HG02938 (cell line): Measurements from ENCODE around the gene TMSB4X.
"Not testable (repeated sequence)": the region's sequence is repeated elsewhere in the genome, so short reads cannot be mapped to it uniquely, and the experiment has no call there.

Experiments
- ATAC-seq: cut with Tn5 transposase; IDR thresholded peaks from one replicate; pipeline ENCODE4 v1.9.1; 2021; ENCODE audit warnings: mild to moderate bottlenecking, moderate library complexity; ENCODE audit not compliant: unreplicated experiment

TMSB4X gene

DNA sequence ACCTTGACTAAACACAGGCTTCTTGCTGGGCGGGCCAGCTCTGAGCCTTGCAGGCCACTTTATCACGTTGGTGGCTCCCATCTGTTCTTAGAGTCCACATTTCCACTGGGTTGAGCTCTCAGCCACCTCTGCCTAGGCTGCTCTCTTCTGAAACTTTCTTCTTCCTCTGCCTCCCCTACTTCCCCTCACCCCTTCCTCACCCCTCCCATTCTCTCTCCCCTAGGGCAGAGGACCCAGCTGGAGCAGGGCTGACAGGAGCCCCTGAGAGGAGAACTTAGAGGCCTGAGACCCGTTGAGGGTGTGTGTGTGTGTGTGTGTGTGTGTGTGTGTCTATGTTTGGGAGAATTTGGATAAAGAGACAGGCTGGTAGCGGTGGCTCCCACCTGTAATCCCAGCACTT, 19.9 kb upstream of the TMSB4X start:
- no peak for ATAC-seq

DNA sequence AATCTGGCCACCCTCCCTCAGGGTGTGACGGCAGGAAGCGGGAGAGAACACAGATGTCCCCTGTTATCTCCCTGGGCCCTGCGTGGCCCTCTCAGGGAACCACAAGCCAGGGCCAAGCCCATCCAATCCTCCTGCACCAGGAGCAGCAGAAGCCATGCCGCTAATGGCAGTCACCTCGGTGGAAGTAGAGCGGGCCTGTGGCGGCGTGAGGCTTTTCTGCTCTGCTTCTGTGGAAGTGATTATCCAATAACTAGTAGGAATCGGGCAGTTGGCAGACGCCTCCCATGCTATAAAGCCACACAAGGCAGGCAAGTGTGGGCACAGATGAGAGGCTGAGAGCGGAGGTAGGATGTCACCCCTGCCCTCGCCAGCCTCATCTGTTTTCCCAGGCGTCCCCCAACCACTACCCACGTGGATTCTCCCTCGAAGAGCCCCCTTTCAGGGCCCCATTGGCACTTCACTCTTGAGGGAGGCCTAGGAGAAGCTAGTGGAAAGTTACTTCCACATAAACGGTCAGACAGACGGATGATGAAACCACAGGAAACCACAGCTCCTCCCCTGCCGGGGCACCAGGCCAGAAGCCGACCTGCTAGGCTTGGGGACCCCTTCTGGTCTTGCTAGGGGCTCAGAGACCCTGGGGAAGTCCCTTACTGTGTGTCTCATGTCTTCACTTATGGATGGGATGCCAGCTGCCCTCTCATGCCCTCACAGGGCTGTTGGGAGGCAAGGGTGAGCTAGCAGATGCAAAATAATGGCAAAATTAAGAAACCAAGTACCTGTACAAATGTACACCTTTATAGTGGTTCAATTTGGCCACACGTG, 18.8 kb upstream of the TMSB4X start:
- peak; percentile 33 for ATAC-seq

DNA sequence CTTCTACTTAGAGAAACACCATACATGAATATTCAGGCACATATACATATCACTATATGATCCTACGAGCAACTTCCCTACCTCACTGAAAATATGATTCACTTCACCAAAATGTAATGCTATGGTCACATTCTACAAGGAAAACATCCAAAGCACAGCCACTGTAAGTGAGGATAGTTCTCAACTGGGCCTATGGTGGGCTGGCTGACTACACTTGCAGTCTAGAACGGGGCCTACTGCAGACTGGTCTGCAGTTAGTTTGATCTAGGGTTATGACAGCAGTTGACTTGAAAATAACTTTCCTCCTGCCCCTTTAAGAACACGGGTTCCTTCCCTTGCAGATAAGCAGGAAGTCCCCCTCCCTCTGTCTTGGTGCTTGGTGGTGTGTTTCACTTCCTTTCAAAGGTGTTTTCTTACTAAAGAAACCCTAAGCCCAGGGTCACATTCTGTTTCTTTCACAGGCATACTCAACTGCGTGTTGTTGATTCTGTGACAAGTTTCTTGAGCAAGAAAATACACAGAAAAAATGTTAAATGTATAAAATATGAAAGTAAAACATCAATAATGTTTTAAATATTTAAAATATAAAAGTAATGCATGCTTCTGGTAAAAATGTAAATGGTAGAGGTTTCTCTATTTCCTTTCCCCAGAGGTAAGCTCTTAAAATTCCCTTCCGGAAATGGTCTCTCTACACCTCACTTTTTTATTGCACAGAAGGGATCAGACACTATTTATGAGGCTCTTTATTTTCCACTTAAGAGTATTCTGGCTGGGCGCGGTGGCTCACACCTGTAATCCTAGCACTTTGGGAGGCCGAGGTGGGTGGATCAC, 18.0 kb upstream of the TMSB4X start:
- ATAC-seq, result peak; percentile 80

DNA sequence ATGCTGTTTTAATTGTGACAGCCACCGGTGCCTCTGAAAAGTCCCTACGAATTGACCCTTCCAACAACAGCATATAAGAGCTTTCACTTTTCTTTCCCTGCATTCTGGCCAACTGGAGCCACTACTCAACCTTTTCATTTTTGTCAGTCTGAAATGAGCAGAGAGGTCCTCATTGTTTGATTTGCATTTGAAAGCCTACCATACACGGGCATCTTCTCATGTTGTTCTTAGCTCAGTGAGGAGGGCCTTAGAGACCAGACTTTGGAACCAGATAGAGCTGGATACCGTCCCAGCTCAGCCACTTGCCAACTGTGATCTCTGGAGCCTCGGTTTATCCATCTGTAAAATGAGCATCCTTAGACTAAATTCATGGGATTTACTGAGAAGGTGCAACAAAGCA, 16.9 kb upstream of the TMSB4X start:
- no peak for ATAC-seq

DNA sequence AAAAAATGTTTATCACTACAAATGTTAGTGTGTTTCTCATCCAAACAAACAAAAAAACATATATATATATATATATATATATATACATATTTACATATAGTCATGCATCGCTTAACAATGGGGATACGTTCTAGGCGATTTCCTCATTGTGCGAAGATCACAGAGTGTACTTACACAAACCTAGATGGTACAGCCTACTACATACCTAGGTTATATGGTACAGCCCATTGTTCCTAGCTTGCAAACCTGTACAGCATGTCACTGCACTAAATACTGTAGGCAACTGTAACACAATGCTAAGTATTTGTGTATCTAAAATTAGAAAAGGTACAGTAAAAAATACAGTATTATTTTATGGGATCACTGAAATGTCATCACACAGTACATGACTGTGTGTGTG, 16.4 kb upstream of the TMSB4X start:
- ATAC-seq, result no peak

DNA sequence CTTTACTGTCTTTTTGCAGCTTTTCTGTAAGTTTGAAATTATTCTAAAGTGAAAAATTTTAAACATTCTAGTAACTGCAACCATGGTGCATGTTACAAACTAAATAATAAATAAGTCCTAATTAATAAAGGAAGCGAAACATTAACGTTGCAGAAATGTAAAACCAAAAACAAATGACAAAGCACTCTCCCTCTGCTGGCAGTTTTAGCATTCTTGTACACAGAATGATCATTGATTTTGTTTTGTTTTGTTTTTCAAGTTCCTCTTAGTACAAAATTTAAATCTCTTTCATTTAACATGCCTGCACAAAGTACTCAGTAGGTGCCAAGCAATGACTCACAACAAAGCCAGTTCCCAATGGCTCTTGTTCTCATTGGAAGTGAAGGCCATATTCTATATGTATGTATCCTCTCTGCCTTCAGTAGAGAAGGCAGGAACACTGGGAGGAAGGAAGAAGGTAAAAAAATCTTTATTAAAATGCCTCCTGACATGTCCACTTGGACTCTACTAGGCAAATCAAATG, 13.7 kb upstream of the TMSB4X start:
- ATAC-seq, result no peak

DNA sequence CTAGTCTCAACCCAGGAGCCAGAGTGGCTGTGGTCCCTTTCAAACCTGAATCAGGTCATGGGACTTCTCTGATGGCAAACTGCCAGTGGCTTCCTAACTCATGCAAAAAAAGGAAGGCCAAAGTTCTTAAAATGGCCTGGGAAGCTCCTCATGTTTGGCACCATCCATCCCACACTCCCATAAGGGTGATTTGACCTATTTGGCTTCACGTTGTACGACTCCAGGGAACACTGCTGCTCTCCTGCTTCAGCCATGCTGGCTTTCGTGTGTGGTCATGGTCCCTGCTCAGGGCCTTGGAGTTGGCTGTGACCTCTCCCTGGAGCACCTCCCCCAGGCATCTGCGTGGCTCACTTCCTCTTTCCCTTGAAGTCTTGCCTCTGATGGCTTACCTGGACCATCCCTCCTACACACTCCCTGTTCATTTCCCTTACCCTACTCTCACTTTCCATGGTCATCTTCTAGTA, 12.8 kb upstream of the TMSB4X start:
- ATAC-seq, result no peak

DNA sequence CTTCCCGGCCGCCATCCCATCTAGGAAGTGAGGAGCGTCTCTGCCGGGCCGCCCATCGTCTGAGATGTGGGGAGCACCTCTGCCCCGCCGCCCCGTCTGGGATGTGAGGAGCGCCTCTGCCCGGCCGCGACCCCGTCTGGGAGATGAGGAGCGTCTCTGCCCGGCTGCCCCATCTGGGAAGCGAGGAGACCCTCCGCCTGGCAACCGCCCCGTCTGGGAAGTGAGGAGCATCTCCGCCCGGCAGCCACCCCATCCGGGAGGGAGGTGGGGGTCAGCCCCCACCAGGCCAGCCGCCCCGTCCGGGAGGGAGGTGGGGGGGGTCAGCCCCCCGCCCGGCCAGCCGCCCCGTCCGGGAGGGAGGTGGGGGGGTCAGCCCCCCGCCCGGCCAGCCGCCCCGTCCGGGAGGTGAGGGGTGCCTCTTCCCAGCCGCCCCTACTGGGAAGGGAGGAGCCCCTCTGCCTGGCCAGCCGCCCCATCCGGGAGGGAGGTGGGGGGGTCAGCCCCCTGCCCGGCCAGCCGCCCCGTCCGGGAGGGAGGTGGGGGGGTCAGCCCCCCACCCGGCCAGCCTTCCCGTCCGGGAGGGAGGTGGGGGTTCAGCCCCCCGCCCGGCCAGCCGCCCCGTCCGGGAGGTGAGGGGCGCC, 11.6 kb upstream of the TMSB4X start:
- not testable (repeated sequence) for ATAC-seq

DNA sequence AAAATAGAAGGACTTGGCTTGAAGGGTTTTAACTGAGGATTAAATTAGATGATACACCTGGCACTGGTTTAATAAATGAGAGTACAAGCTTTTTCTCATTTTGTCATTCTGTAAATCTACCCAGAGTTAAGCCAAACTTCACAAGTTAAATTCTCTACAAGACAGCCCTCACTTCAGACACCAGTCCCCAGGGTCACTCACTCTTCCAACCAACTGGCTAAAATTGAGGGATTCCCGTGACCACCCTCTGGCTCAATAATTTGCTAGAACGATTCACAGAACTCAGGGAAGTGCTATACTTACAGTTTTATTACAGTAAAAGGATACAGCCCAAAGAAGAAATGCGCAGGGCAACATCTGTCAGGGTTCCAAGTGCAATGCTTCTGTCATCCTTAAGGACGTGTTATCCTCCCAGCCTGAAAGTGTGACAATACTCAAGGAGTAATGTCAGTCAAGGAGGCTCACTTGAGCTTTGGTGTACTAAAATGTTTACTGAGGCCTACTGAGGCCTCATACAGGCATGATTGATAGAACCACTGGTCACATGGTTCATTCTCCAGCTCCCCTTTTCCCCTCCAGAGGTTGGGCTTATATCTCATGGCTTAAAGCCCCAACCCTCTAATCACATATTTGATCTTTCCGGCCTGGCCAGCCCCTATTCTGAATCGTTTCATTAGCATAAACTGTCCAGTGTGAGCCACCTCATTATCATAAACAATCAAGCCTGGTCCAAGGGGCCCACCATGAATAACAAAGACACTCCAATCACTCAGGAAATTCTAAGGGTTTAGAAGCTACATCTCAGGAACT, 9.6 kb upstream of the TMSB4X start:
- ATAC-seq, result no peak

DNA sequence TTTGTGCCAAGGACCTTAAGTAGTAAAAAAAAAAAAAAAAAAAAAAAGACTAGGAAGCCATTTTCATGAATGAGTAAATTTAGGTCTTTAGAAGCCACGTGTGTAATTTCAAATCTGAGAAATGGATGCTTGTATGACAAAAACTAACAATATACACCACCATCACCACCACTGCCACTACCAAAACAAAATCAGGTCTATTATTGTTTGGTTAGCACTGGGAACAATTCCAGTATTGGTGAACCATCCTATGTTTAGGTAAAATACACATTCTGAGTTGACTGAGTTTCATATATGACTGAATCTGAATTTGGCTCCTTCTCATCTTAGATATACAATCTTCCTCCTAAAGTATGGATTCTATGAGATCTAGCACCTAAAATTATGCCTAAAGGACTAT, 8.8 kb upstream of the TMSB4X start:
- no peak for ATAC-seq

DNA sequence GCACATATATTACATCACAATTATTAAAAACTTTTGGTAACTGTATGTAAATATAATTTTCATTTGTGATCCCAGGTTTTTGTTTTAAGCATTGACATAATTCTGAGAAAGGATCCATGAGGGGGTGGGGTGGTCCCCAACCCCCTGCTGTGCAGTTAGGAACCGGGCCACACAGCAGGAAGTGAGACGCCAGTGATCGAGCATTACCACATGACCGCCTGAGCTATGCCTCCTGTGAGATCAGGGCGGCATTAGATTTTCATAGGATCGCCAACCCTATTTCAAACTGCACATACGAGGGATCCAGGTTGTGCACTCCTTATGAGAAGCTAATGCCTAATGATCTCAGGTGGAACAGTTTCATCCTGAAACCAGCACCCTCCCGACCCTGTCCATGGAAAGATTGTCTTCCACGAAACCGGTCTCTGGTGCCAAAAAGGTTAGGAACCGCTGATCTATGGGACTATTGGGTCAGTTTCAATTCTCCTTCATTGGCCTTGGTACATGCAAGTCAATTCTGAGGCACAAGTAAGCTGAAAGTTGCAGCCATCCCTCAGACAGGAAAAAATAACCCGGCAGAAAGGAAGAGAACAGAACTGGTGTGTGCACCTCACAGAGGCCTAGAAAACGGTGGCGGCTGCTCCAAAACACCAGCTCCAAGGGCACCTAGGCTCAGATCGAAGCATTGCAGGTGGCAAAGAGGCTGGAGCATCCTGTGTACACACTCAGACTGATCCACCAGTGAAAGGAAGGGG, 7.0 kb upstream of the TMSB4X start:
- no peak for ATAC-seq

DNA sequence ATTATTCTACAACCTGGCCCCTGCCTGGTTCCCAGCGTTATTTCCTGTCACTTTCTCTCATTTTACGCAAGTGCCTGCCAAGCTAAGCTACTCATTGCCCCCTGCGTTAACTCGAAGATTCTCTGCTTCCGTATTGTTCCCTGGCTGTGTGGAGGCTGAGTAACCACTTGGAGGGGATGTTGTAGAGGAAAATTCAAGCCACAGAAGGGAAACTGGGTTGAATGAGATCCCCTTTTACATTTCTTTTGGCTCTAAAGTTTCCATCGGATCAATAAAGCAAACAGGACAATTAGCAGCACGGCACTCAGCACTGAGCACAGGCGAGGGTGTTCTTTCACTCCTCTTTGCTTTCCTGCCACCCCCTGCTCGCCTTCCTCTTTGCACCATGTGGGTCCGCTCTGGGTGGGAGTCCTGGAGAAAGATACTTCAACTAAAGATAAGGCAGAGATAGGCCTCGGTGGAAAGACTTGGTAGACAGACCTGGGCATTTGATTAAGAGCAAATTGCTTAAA, 4.2 kb upstream of the TMSB4X start:
- ATAC-seq, result no peak

DNA sequence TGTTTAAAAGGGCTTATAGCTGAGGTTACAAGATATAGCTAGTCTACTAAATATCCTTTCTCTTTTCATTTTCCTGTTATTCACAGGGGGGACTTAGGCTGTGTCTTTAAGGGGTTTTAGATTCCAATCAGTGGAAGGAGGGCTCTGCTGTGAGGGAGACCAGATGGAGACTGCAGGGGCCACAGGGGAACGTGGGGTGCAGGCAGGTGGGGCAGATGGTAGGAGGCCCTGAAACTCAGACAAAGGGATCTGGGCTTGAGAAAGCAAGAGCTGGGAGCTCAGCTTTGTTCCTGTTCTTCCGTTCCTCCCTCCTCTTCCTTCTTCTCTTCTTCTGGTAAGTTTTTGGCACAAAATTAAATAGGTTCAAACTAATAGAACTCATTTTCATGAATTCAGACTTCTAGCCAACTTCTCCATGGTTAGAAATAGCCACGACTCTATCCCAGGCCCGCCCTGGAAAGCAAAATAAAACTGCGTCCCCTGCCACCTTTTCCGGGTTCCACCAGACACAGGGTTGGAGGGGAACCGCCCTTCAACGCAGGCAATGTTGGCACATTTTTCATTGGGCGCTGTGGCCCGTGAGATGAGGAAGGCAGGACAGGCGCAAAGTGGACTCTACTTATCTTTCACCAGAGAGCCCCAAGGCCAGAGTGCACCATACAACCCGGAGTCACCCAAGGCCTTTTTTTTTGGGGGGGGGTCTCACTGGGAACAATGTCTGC, 3.5 kb upstream of the TMSB4X start:
- ATAC-seq, result no peak

DNA sequence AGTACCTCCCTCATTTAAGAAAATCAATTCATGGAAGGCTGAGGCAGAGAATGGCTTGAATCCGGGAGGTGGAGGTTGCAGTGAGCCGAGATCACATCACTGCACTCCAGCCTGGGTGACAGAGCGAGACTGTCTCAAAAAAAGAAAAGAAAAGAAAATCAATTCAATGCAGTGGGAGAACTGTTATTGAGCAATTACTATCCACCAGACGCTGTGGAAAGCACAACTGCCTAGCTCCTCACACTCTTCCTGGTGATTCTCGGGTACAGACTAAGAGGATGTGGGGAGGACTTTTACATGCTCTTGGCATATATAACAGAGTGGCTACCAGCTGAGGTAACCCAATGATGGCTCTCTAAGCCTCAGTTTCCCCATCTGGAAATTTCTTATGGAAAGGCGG, 2.7 kb upstream of the TMSB4X start:
- ATAC-seq, result no peak

DNA sequence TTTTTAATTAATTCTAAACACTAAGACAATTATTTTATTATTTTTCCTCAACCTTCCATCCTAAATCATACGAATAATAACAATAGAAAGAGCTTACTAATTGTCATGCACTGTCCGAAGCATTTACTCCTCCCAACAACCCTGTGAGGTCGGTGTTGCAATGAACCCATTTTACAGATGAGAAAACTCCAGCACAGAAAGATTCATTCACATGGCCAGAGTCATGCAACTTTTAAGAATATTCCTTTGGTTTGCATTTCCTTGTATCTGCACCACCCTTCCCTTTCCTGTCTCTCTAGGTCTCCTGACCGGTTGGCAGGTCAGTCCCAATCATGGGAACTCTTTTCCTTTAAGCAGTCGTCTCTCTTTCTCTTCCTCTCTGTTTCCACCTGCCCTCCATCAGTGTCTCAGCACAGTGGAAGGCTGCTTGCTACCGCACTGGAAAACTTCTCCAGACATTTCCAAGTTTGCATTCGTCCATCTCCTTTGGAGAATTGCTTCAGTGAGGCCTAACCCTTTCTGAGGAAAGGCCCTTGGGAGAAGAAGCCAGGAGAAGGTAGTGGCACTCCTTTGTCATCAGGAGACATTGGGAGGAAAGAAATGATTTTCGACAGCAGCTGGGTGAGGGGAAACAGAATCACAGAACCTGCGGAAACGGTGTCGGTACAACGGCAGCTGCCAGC, 1.9 kb upstream of the TMSB4X start:
- no peak for ATAC-seq

DNA sequence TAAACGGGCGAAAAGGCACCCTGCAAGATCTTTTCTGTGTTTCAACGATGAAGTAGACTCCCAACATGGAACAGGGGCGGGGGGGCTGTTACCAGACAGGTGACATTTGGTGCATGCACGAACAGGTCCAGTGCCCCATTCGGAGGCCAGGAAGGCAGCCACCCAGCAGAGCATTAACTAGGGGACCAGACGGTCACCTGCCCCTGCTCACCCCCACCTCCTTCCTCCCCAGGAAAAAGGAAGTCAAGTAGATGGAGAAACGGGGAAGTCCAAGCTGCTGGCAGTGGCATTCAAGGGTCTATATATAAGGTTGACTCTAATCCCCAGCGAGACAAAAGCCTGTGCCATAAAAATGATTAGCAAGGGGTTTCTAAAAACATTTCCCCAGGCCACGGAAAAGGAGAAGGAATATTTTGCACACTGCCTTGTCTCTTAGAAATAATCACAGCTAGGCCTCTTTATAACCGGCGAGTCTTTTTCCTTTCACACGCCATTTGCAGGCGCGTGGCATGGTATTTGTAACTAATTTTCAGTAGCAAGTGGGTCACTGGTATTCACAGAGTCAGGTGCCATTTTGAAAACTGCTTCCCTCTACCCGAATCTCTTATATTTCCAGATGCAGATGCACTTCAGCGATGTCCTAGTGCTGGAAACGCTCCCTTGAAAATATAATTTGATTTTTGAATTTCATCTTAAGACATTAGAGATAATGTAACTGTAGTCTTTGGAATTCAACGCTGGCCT, 1.2 kb upstream of the TMSB4X start:
- no peak for ATAC-seq

DNA sequence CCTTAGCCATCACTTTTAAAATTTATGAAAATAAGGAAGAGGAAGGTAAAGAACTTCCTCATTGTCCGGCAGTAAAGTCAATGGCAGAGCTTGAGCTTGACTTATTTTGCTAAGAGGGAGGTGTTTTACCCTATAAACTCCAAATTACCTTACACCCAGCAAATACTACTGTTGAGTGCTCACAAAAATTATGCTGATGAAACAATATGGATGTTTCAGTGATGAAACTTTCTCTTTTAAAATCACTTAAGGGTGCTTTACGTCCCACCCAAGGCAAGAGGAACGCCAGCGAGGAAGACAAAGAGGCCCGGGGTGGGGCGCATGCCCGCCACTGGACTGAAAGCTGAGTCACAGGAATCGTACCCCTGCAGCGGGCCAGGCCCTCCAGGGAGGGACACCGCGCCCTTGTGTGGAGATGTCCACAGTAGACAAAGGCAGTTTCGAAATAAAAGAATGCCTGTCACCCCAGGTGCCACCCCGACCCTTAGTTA, 560 bp upstream of the TMSB4X start:
- ATAC-seq, result no peak

DNA sequence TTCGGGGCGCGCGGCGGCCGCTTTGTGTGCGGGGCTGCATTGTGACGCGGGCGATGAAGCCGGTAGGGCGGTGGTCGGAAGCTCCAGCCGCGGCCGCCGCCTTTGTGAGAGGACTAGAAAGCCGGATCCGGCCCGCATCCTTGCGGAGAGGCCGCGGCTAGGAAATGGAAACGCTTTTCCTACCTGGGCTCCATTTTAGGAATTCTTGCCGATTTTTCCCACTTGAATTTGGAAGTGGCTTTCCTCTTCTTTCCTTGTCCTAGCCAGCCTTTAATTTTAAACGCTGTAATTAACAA, 708 bp downstream of the TMSB4X start:
- ATAC-seq, result no peak
